BLaER1 treated with 17β-estradiol and CSF1 and Interleukin-3, amounts not matched to agents 10 nM and 100 nM (cell line): ENCODE measurements around the gene DDB1.

Experiments
- H3K27ac ChIP-seq, 11 experiments: shearing (Covaris generic); formaldehyde crosslinking; 2 replicates each; pipeline ENCODE4 v1.8.1; 2022
- H3K27me3 ChIP-seq, 11 experiments: shearing (Covaris generic); formaldehyde crosslinking; 2 replicates each; pipeline ENCODE4 v1.8.1; 2022
- H3K36me3 ChIP-seq, 11 experiments: shearing (Covaris generic); formaldehyde crosslinking; 2 replicates each; pipeline ENCODE4 v1.8.1; 2022
- H3K4me1 ChIP-seq, 10 experiments: shearing (Covaris generic); formaldehyde crosslinking; 2 replicates each; pipeline ENCODE4 v1.8.1; 2022
- H3K4me2 ChIP-seq, 11 experiments: shearing (Covaris generic); formaldehyde crosslinking; 2 replicates each; pipeline ENCODE4 v1.8.1; 2022
- H3K4me3 ChIP-seq, 10 experiments: shearing (Covaris generic); formaldehyde crosslinking; 2 replicates each; pipeline ENCODE4 v1.8.1; 2022
- H3K9ac ChIP-seq, 11 experiments: shearing (Covaris generic); formaldehyde crosslinking; 2 replicates each; pipeline ENCODE4 v1.8.1; 2022
- H3K9me3 ChIP-seq, 11 experiments: shearing (Covaris generic); formaldehyde crosslinking; replicated peaks in 1 of 11; 2 replicates each; pipeline ENCODE4 v1.8.1; 2022
- H4K20me1 ChIP-seq, 11 experiments: shearing (Covaris generic); formaldehyde crosslinking; 2 replicates each; pipeline ENCODE4 v1.8.1; 2022
- Cebpa-rat ChIP-seq, 11 experiments: shearing (Covaris generic); IDR thresholded peaks; 2 replicates each; pipeline ENCODE4 v1.8.1; 2022

The DDB1 gene

DNA sequence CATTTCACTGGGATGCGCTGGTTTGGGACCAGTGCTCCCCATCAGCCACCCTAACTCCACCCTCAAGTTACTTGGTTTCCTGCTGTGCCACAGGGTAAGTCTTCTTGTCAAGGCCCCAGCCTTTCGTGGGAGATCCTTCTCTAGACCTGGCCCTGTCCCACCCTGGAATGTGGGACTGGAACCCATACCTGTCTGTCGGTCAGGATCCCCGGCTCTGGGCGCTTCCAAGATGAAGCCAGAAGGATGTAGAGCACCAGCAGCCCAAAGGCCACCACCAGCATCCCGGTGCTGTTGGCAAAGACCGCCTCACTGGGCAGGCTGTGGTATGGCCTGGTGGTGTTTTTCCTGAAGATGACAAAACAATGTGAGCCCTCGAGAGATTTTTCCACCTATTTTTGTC, 17.9 kb upstream of the DDB1 start:
- Histone ChIP-seq H3K27ac (peak overlapping the region in 4 of 11 experiments; percentile 6 to 42 (median 24); a peak in 3 of 22 replicates), H3K4me1 (peaks cover 20 to 78% (median 47%) of the 10 kb centered on the region in 10 experiments), H3K4me3 (no peak overlapping the region), H3K36me3 (peaks cover 46 to 85% (median 64%) of the 10 kb centered on the region in 11 experiments), H3K9ac (no peak overlapping the region; a peak in 1 of 22 replicates), H3K4me2 (no peak overlapping the region), H4K20me1 (peaks cover 0 to 7% (median 0%) of the 10 kb centered on the region in 11 experiments; a peak in 1 of 22 replicates), H3K27me3 (no peaks in the 10 kb centered on the region), H3K9me3 (no peaks in the 10 kb centered on the region)
- TF ChIP-seq Cebpa-rat (IDR thresholded peaks at IDR 0.05) = no peak

DNA sequence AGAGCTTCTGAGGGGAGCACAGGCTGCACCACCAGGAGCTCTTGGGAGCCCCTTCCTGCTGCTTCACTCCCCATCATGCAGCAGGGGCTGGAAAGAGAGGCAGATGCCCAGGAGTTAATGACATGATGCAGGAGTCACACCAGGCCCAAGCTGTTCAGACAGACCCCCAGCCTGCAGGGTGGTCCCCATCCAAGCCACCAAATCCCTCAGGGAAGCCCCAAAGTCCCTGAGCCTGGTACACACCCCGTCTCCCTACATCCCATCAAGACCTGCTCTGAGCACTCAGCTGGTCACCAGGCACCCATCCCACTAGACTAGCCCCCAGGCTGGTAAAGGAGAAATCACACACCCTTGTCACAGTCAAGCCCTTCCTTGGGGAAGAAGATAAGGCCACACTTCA, 17.4 kb upstream of the DDB1 start:
- H3K36me3 ChIP-seq = peaks cover 46 to 89% (median 66%) of the 10 kb centered on the region in 11 experiments
- H3K4me3 ChIP-seq = no peak overlapping the region
- no peak for TF ChIP-seq Cebpa-rat (IDR thresholded peaks at IDR 0.05)
- peak overlapping the region in 1 of 11 experiments; percentile 21; a peak in 2 of 22 replicates for H3K9ac ChIP-seq
- peaks cover 17 to 78% (median 44%) of the 10 kb centered on the region in 10 experiments for H3K4me1 ChIP-seq
- peaks cover 0 to 7% (median 0%) of the 10 kb centered on the region in 11 experiments; a peak in 1 of 22 replicates for H4K20me1 ChIP-seq
- no peaks in the 10 kb centered on the region for H3K9me3 ChIP-seq
- no peak overlapping the region for H3K4me2 ChIP-seq
- peak overlapping the region in 5 of 11 experiments; percentile 6 to 42 (median 14); a peak in 5 of 22 replicates for H3K27ac ChIP-seq
- H3K27me3 ChIP-seq = no peaks in the 10 kb centered on the region

DNA sequence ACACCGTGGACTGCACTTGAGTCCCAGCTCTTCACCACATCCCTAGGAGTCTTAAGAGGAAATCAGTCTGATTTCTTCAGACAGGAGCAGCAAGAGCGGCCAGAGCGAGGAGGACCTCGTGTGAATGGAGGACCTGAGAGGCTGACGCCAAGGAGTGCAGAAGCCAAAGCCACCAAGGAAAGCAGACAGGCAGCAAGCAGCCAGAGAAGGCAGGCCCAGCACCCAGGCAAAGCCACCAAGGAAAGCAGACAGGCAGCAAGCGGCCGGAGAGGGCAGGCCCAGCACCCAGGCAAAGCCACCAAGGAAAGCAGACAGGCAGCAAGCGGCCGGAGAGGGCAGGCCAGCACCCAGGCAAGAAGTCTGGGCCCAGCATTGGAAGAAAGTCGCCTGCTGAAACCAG, 17.0 kb upstream of the DDB1 start:
- H3K36me3 ChIP-seq = peaks cover 46 to 94% (median 66%) of the 10 kb centered on the region in 11 experiments
- peak overlapping the region in 1 of 11 experiments; percentile 21; a peak in 1 of 22 replicates for H3K9ac ChIP-seq

DNA sequence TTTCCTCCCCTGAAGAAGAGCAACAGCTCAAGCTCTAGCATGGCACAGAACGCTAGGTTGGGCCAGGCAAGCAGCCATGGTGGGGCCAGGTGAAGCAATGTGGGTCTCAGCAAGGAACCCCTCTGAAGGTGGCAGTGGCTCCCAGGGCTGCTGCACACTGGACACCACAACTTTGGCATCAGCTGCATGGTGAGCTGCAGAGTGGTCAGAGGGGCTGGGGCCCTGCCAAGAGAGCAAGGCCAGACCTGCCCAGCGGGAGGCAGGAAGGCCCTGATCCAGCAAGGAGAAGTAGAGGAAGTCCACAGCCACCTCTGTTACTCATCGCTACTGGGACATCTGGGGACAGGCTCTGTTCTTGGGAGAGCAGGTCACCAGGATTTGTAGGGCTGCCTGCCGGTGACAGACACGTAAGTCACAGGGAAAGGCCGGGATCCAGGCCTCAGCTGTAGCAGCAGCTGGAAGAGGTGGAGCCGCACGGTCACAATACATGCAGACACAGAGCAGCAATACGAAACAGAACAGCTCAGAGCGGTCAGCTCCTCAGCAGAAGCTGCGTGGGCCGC, 16.4 kb upstream of the DDB1 start:
- Histone ChIP-seq H3K36me3 (peaks cover 46 to 90% (median 64%) of the 10 kb centered on the region in 11 experiments), H3K4me3 (no peak overlapping the region), H3K9me3 (no peaks in the 10 kb centered on the region), H3K27me3 (no peaks in the 10 kb centered on the region), H4K20me1 (peaks cover 0 to 7% (median 0%) of the 10 kb centered on the region in 11 experiments; a peak in 1 of 22 replicates), H3K4me2 (peak overlapping the region in 4 of 11 experiments; percentile 15 to 79 (median 62); a peak in 5 of 22 replicates), H3K27ac (peak overlapping the region in 6 of 11 experiments; percentile 9 to 72 (median 32); a peak in 10 of 22 replicates), H3K4me1 (peaks cover 14 to 71% (median 37%) of the 10 kb centered on the region in 10 experiments), H3K9ac (no peak overlapping the region)
- TF ChIP-seq Cebpa-rat (IDR thresholded peaks at IDR 0.05) = no peak

More for the DNA sequence above, 17.0 kb upstream of the DDB1 start:
- Histone ChIP-seq H3K4me3 (no peak overlapping the region), H3K4me1 (peaks cover 17 to 77% (median 44%) of the 10 kb centered on the region in 10 experiments), H3K4me2 (no peak overlapping the region), H3K27ac (peak overlapping the region in 4 of 11 experiments; percentile 11 to 72 (median 38); a peak in 3 of 22 replicates), H3K9me3 (no peaks in the 10 kb centered on the region), H4K20me1 (peaks cover 0 to 7% (median 0%) of the 10 kb centered on the region in 11 experiments; a peak in 1 of 22 replicates), H3K27me3 (no peaks in the 10 kb centered on the region)
- TF ChIP-seq Cebpa-rat (IDR thresholded peaks at IDR 0.05) = no peak

DNA sequence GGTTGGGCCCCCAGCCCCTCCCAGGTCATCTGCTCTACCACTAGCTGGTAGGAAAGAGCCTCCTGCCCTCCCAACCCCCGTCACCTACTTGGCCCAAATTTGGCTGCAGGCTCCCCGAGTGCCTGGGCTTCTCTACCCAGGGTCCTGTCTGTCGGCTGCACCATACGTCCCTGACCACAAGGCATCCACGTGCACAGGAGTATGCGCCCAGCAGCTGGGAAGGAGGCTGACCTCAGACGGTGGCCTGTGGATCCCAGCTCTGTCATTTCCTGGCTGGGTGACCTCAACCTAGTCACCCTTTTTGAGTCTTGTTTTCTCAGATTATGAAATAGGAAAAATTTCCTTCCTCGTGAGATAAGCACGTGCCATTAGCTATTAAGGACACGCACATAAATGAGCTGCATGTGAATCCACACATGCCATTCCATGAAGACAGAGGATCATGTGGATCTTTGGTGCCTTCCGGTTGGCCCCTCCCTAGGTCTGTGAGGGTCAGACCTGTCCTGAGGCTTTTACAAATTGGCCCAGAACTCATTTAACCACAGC, 15.1 kb upstream of the DDB1 start:
- Histone ChIP-seq H3K4me1 (peaks cover under 1 to 58% (median 24%) of the 10 kb centered on the region in 10 experiments; a peak in 19 of 20 replicates), H3K9me3 (no peaks in the 10 kb centered on the region), H4K20me1 (peaks cover 0 to 7% (median 0%) of the 10 kb centered on the region in 11 experiments; a peak in 1 of 22 replicates), H3K36me3 (peaks cover 49 to 90% (median 57%) of the 10 kb centered on the region in 11 experiments), H3K27ac (peak overlapping the region in 6 of 11 experiments; percentile 9 to 72 (median 24); a peak in 10 of 22 replicates), H3K4me3 (no peak overlapping the region), H3K27me3 (no peaks in the 10 kb centered on the region), H3K4me2 (peak overlapping the region in 5 of 11 experiments; percentile 36 to 79 (median 65); a peak in 10 of 22 replicates), H3K9ac (peak overlapping the region in 4 of 11 experiments; percentile 8 to 28 (median 20); a peak in 1 of 22 replicates)
- no peak for TF ChIP-seq Cebpa-rat (IDR thresholded peaks at IDR 0.05)

DNA sequence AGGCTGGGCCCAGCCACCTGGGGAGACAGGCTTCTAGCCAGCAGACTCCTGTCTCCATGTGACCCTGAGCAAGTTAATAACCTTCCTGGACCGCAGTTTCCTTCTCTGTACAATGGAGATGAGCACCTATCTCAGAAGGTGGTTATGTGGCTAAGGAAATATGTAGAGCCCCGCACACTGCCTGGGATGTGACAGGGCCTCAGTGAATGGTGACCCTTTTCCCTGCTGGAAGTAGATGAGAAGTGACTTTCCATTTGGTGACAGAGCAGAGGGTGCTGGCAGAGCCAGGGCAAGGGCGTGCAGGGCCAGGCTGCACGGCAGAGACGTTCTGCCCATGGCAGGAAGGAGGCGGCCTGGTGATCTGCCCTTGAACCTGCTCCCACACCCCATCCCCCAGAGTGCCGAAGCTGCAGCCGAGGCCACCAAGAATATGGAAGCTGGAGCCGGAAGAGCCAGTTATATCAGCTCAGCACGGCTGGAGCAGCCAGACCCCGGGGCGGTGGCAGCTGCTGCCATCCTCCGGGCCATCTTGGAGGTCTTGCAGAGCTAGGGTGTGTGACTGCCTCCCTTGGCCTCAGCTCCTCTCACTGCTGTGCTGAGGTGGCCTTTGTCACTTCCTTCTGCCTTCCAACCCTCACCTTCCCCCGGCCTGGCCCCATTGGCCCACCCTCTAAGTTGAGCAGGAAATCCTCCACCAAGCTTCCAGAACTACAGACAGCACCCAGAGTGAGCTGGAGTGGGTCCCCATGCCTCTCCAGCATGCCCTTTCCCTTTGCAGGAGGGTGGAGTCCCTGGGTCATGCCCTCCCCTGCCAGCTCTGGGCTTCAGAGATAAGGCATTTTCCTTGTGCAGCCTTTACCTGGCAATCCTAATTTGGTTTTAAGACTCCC, 13.3 kb upstream of the DDB1 start:
- Histone ChIP-seq H3K4me3 (no peak overlapping the region), H3K9me3 (no peaks in the 10 kb centered on the region), H3K4me1 (peaks cover 7 to 71% (median 31%) of the 10 kb centered on the region in 10 experiments; a peak in 17 of 20 replicates), H4K20me1 (peaks cover 0 to 7% (median 0%) of the 10 kb centered on the region in 11 experiments; a peak in 1 of 22 replicates), H3K36me3 (peaks cover 33 to 74% (median 43%) of the 10 kb centered on the region in 11 experiments), H3K9ac (peak overlapping the region in 5 of 11 experiments; percentile 7 to 31 (median 24); a peak in 3 of 22 replicates), H3K4me2 (peak overlapping the region in 5 of 11 experiments; percentile 31 to 79 (median 65); a peak in 11 of 22 replicates), H3K27me3 (no peaks in the 10 kb centered on the region), H3K27ac (peak overlapping the region in 6 of 11 experiments; percentile 1 to 62 (median 15); a peak in 6 of 22 replicates)
- no peak for TF ChIP-seq Cebpa-rat (IDR thresholded peaks at IDR 0.05)

DNA sequence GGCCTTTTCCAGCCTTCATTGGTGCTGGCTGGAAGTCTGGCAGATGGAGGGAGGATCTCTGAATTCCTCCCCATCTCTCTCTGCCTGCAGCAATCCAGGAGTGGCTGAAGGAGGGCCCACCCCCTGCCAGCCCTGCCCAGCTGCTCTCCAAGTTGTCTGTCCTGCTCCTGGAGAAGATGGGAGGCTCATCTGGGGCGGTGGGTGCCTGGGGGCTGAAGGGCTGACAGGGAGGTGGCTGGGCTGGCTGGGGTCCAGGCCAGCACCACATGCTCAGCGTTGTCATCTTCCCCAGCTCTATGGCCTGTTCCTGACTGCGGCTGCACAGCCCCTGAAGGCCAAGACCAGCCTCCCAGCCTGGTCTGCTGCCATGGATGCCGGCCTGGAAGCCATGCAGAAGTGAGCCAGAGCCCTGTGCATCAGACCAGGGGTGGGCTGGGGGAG, 12.3 kb upstream of the DDB1 start:
- Histone ChIP-seq H3K4me3 (no peak overlapping the region), H3K36me3 (peaks cover 25 to 65% (median 34%) of the 10 kb centered on the region in 11 experiments)
- TF ChIP-seq Cebpa-rat (IDR thresholded peaks at IDR 0.05) = no peak

More for the DNA sequence above, 12.3 kb upstream of the DDB1 start:
- Histone ChIP-seq H3K27ac (peak overlapping the region in 6 of 11 experiments; percentile 3 to 62 (median 26); a peak in 5 of 22 replicates), H3K9ac (peak overlapping the region in 4 of 11 experiments; percentile 2 to 30 (median 8); a peak in 4 of 22 replicates), H3K4me1 (peaks cover 7 to 73% (median 31%) of the 10 kb centered on the region in 10 experiments; a peak in 17 of 20 replicates), H3K9me3 (no peaks in the 10 kb centered on the region), H4K20me1 (peaks cover 0 to 7% (median 0%) of the 10 kb centered on the region in 11 experiments; a peak in 1 of 22 replicates), H3K27me3 (no peaks in the 10 kb centered on the region), H3K4me2 (peak overlapping the region in 2 of 11 experiments; percentile 23 to 79; a peak in 2 of 22 replicates)
